Large intestine (tissue), 12 donors: ENCODE data around the gene PIM1. TPM values are rescaled to one million over a fixed set of nuclear protein-coding genes. Genes with fewer than 3 reads are reported as not detected.

ENCODE experiments used
- DNase-seq, 2 donors: peaks; one replicate each; pipeline versions ENCODE4 v3.0.0 to v3.0.0-alpha.2; 2013
- H3K27ac ChIP-seq: one replicate; pipeline ENCODE4 v1.5.1; 2013; ENCODE audit warnings: low read length
- H3K27me3 ChIP-seq: 2 replicates; pipeline ENCODE4 v1.6.1; 2013; ENCODE audit warnings: low read length; ENCODE audit not compliant: control insufficient read depth, insufficient read depth
- H3K36me3 ChIP-seq: 2 replicates; pipeline ENCODE4 v1.6.1; 2013; ENCODE audit warnings: low read length; ENCODE audit not compliant: control insufficient read depth, insufficient read depth
- H3K4me1 ChIP-seq: one replicate; pipeline ENCODE4 v1.6.1; 2013; ENCODE audit warnings: low read length; ENCODE audit not compliant: control insufficient read depth, insufficient read depth
- H3K4me3 ChIP-seq: one replicate; pipeline ENCODE4 v1.5.1; 2013; ENCODE audit warnings: low read length
- H3K9me3 ChIP-seq: one replicate; pipeline ENCODE4 v1.6.1; 2013; ENCODE audit warnings: mild to moderate bottlenecking, low read depth, low read length, moderate library complexity; ENCODE audit not compliant: control insufficient read depth
- WGBS: methylation state at CpG from one replicate; pipeline ENCODE4 v1.1.5; 2013; ENCODE audit warnings: low lambda C conversion rate; ENCODE audit not compliant: insufficient coverage; 5-methylcytosine and 5-hydroxymethylcytosine counted together
- long read RNA-seq, 11 donors: transcript quantifications; one replicate each; lab custom pipeline, GENCODE V29; 2026
- polyA plus RNA-seq: library from polyadenylated mRNA; unstranded; fragments of 120-200 nt; gene quantifications from one replicate; pipeline ENCODE4 v1.2.1, GENCODE V29; 2013

Gene PIM1
- 71.3 TPM for polyA plus RNA-seq
- long read RNA-seq, donor 1, transcript PIM1-201 (6 exons, 2,650 nt): major isoform, 8 of 8 reads
- long read RNA-seq, donor 1, partial matches to known transcripts: 0 of 8 reads
- long read RNA-seq, donor 1, other reads (novel, unspliced or antisense): 0 of 8 reads
- long read RNA-seq, donor 2, transcript PIM1-201 (6 exons, 2,650 nt): major isoform, 19 of 26 reads
- long read RNA-seq, donor 2, partial matches to known transcripts: 7 of 26 reads
- long read RNA-seq, donor 2, other reads (novel, unspliced or antisense): 0 of 26 reads
- long read RNA-seq, donor 3, transcript PIM1-201 (6 exons, 2,650 nt): major isoform, 17 of 22 reads
- long read RNA-seq, donor 3, partial matches to known transcripts: 5 of 22 reads
- long read RNA-seq, donor 3, other reads (novel, unspliced or antisense): 0 of 22 reads
- long read RNA-seq, donor 4, partial matches to known transcripts: 0 of 2 reads
- long read RNA-seq, donor 4, other reads (novel, unspliced or antisense): 0 of 2 reads
- long read RNA-seq, donor 5, transcript PIM1-201 (6 exons, 2,650 nt): major isoform, 9 of 17 reads
- long read RNA-seq, donor 5, partial matches to known transcripts: 8 of 17 reads
- long read RNA-seq, donor 5, other reads (novel, unspliced or antisense): 0 of 17 reads
- long read RNA-seq, donor 6, transcript PIM1-201 (6 exons, 2,650 nt): major isoform, 41 of 61 reads
- long read RNA-seq, donor 6, partial matches to known transcripts: 20 of 61 reads
- long read RNA-seq, donor 6, other reads (novel, unspliced or antisense): 0 of 61 reads
- long read RNA-seq, donor 7, partial matches to known transcripts: 5 of 7 reads
- long read RNA-seq, donor 7, other reads (novel, unspliced or antisense): 0 of 7 reads
- long read RNA-seq, donor 8, transcript PIM1-201 (6 exons, 2,650 nt): major isoform, 29 of 36 reads
- long read RNA-seq, donor 8, partial matches to known transcripts: 6 of 36 reads
- long read RNA-seq, donor 8, other reads (novel, unspliced or antisense): 0 of 36 reads
- long read RNA-seq, donor 9, transcript PIM1-201 (6 exons, 2,650 nt): major isoform, 18 of 25 reads
- long read RNA-seq, donor 9, partial matches to known transcripts: 6 of 25 reads
- long read RNA-seq, donor 9, other reads (novel, unspliced or antisense): 0 of 25 reads
- long read RNA-seq, donor 10, transcript PIM1-201 (6 exons, 2,650 nt): major isoform, 34 of 34 reads
- long read RNA-seq, donor 10, partial matches to known transcripts: 0 of 34 reads
- long read RNA-seq, donor 10, other reads (novel, unspliced or antisense): 0 of 34 reads
- long read RNA-seq, donor 11, transcript PIM1-201 (6 exons, 2,650 nt): major isoform, 13 of 13 reads
- long read RNA-seq, donor 11, partial matches to known transcripts: 0 of 13 reads
- long read RNA-seq, donor 11, other reads (novel, unspliced or antisense): 0 of 13 reads

DNA sequence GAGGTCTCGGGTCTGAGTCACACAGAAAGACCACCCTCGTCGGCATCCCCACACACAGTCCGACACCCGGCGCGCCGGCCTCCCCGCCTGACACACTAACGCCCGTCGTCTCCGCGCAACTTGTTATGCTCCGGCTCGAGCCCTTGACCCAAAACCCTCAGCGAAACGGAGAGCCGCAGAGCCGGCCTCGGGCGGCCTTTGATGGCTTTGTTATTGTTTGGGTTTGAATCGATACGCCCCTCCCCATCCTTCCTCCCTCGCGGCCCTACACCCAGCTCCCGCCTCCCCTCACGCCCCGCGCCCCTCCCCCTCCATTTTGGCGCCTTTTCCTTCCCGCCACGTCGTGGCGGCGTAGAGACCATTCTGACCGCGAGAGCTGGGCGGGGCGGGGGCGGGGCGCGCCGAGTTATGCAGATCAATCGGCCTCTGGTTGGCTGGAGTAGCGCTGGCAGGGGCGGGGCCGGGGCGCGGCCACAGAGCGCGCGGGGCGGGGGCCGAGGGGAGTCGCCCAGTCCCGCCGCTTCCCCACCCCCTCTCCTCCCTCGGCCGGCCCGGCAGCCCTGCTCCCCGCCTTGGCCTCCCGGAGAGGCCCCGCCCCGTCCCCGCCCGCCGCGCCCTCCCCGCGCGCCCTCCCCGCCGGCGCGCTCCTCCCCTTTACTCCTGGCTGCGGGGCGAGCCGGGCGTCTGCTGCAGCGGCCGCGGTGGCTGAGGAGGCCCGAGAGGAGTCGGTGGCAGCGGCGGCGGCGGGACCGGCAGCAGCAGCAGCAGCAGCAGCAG, at the start of gene PIM1:
Gene PIM1, plus strand, starts transcription at position 657 of the 777 bp plus-strand sequence. CDS start 424 bp downstream, outside the sequence.
- Histone ChIP-seq H3K27me3 (no peaks in the 10 kb centered on the region), H3K4me1 (peaks cover 21% of the 10 kb centered on the region), H3K9me3 (no peaks in the 10 kb centered on the region), H3K4me3 (peak within 1 kb of the TSS; percentile 76), H3K36me3 (peaks cover 28% of the 10 kb centered on the region), H3K27ac (peak within 1 kb of the TSS; percentile 95)
- peak; percentile 96 to 98 for DNase-seq
- no CpG with 5 or more reads among the region's 90 CpGs for WGBS

GRCh38 chr6:37121556-37121955, 48.4 kb upstream of the PIM1 start:
- Histone ChIP-seq H3K4me3 (no peak overlapping the region), H3K27ac (no peak overlapping the region), H3K36me3 (no peaks in the 10 kb centered on the region), H3K4me1 (peaks cover 8% of the 10 kb centered on the region), H3K27me3 (no peaks in the 10 kb centered on the region), H3K9me3 (no peaks in the 10 kb centered on the region)
- WGBS: 94% methylated on average over 3 of the region's 4 CpGs
- DNase-seq: no peak

GRCh38 chr6:37122861-37123260, 47.1 kb upstream of the PIM1 start:
- DNase-seq: no peak
- Histone ChIP-seq H3K9me3 (no peaks in the 10 kb centered on the region), H3K27ac (no peak overlapping the region), H3K27me3 (no peaks in the 10 kb centered on the region), H3K4me3 (no peak overlapping the region), H3K4me1 (peaks cover 18% of the 10 kb centered on the region), H3K36me3 (no peaks in the 10 kb centered on the region)
- no CpG with 5 or more reads among the region's 5 CpGs for WGBS

- no peak overlapping the region for H3K27ac ChIP-seq
- no CpG with 5 or more reads among the region's 15 CpGs for WGBS
- no peaks in the 10 kb centered on the region for H3K27me3 ChIP-seq
- H3K4me3 ChIP-seq: no peak overlapping the region
- no peaks in the 10 kb centered on the region for H3K36me3 ChIP-seq
- peaks cover 31% of the 10 kb centered on the region for H3K4me1 ChIP-seq
- H3K9me3 ChIP-seq: no peaks in the 10 kb centered on the region
- DNase-seq: no peak
These were observed 45.8 kb upstream of the PIM1 start for GRCh38 chr6:37123957-37124729.

- Histone ChIP-seq H3K27ac (peak overlapping the region; percentile 64), H3K27me3 (no peaks in the 10 kb centered on the region), H3K36me3 (no peaks in the 10 kb centered on the region), H3K4me3 (peak overlapping the region; percentile 23), H3K4me1 (peaks cover 48% of the 10 kb centered on the region), H3K9me3 (no peaks in the 10 kb centered on the region)
- peak in 1 of 2 donors; percentile 59 for DNase-seq
- WGBS: no CpG with 5 or more reads among the region's 20 CpGs
These were observed 44.0 kb upstream of the PIM1 start for GRCh38 chr6:37125774-37126492.

DNA sequence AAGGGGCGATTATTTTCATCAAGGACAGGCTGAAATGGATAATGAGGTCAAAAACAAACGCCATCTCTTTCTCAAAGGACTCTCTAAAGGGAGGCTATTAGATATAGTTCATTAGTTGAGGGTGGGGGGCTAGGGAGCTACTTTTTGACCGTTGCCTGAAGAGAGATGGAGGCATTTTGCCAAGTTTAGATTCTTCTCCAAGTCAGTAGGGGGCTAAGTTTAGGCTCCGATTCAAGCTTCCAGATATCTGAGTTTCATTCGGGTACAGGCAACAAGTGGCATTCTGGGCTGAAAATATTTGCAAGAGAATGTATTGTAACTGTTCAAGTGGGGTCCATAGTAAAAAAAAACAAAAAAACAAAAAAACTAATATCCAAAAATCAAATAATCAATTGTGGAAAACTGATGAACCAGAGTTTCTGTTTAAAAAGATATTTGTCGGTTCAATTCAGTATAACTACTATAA, 43.4 kb upstream of the PIM1 start:
- peaks cover 53% of the 10 kb centered on the region for H3K4me1 ChIP-seq
- H3K27me3 ChIP-seq: no peaks in the 10 kb centered on the region
- no CpG with 5 or more reads among the region's 6 CpGs for WGBS
- no peak for DNase-seq
- peak overlapping the region; percentile 23 for H3K4me3 ChIP-seq
- no peaks in the 10 kb centered on the region for H3K36me3 ChIP-seq
- H3K9me3 ChIP-seq: no peaks in the 10 kb centered on the region
- peak overlapping the region; percentile 91 for H3K27ac ChIP-seq

DNA sequence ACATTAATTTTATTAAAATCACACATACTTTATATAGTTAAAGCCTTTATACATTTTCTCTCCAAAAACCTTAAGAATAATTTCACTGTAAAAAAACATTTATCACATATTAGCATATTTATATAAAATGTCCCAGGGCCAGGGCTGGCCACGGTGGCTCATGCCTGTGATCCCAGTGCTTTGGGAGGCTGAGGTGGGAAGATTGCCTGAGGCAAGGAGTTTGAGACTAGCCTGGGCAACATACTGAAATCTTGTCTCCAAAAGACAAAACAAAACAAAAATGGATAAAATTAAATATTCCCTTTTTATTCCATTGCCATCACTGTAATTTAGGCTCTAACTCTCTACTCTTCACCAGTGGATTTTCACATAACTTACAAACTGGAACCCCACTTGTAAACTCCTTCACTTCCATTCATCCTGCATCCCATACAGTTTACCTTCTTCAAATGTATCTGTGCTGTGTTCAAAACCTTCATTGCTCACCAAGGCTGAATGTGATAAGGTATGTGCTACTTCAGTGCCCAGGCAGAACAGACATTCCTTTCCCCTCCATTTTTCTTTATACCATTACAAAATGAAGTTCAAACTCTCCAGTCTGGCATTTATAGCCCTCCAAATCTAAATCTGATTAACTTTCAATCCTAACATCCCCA, 42.9 kb upstream of the PIM1 start:
- Histone ChIP-seq H3K9me3 (no peaks in the 10 kb centered on the region), H3K36me3 (no peaks in the 10 kb centered on the region), H3K27ac (peak overlapping the region; percentile 91), H3K4me3 (no peak overlapping the region), H3K4me1 (peaks cover 58% of the 10 kb centered on the region), H3K27me3 (no peaks in the 10 kb centered on the region)
- no CpG with 5 or more reads among the region's 1 CpG for WGBS
- DNase-seq: no peak
